GM12878 (cell line): ENCODE measurements around the gene COQ3. TPM values are rescaled to one million over a fixed set of nuclear protein-coding genes. Genes with fewer than 3 reads are reported as not detected.

Experiments used
- ATAC-seq: fragments of 200-7000 bp; cut with Tn5 transposase; 3 replicates; pipeline ENCODE4 v1.9.1; 2020; ENCODE audit warnings: mild to moderate bottlenecking, moderate library complexity
- BruUV-seq: library from RNA; stranded (reverse); fragments of 400-500 nt; replicated peaks from 2 replicates; lab custom pipeline; 2021; lab: Mats Ljungman, UMichigan
- CTCF ChIA-PET: fragments of 300-600 bp; sonication (Branson Sonifier 250); formaldehyde crosslinking; extraction: SDS; loops from one replicate; lab custom pipeline; 2021; ENCODE audit warnings: inconsistent platforms; lab: Yijun Ruan, JAX
- POLR2A ChIA-PET: fragments of 350-600 bp; formaldehyde crosslinking; extraction: SDS; loops from one replicate; lab custom pipeline; 2021; ENCODE audit warnings: inconsistent platforms; lab: Charles Lee
- RAD21 ChIA-PET: fragments of 300-600 bp; sonication (Branson Sonifier 250); formaldehyde crosslinking; loops from one replicate; lab custom pipeline; 2023; ENCODE audit warnings: antibody characterized with exemption; ENCODE audit not compliant: unreplicated experiment; lab: Charles Lee
- SMC1A ChIA-PET: fragments of 300-600 bp; sonication (Branson Sonifier 250); formaldehyde crosslinking; loops from one replicate; lab custom pipeline; 2023; ENCODE audit not compliant: unreplicated experiment, uncharacterized antibody; lab: Charles Lee
- DNase-seq: peaks from one replicate; pipeline ENCODE4 v3.0.0-alpha.2; 2011; ENCODE audit warnings: low read depth, low spot score
- FAIRE-seq: peaks from 3 replicates; lab custom pipeline; 2011; peaks lifted over from hg19 to GRCh38; lab: Jason Lieb, UNC
- H2AFZ ChIP-seq: 2 replicates; pipeline ENCODE4 v1.6.0; 2011; ENCODE audit warnings: low read depth, low read length, control low read depth; ENCODE audit not compliant: control insufficient read depth
- H3K27ac ChIP-seq: 2 replicates; pipeline ENCODE4 v1.5.1; 2011; ENCODE audit warnings: control low read depth; ENCODE audit not compliant: control insufficient read depth, insufficient read depth
- H3K27me3 ChIP-seq, 2 experiments: replicated peaks in 1 of 2; 2 replicates each; pipeline versions ENCODE4 v1.6.0 to v1.6.1; 2011; ENCODE audit warnings: low read length in 1 of 2; ENCODE audit not compliant: control insufficient read depth in 2 of 2, insufficient read depth in 2 of 2
- H3K36me3 ChIP-seq, 2 experiments: 2 replicates each; pipeline ENCODE4 v1.5.1; 2011; ENCODE audit warnings: low read length in 1 of 2; ENCODE audit not compliant: control insufficient read depth in 2 of 2, insufficient read depth in 2 of 2
- H3K4me1 ChIP-seq: 2 replicates; pipeline ENCODE4 v1.6.1; 2011; ENCODE audit warnings: mild to moderate bottlenecking, low read length, moderate library complexity, mixed read lengths; ENCODE audit not compliant: control insufficient read depth, insufficient read depth
- H3K4me2 ChIP-seq: 2 replicates; pipeline ENCODE4 v1.6.0; 2011; ENCODE audit warnings: control low read depth; ENCODE audit not compliant: control insufficient read depth, insufficient read depth
- H3K4me3 ChIP-seq: fragments of 200-600 bp; sonication (generic); 2 replicates; pipeline ENCODE4 v1.5.1; 2016
- H3K79me2 ChIP-seq: 2 replicates; pipeline ENCODE4 v1.6.0; 2011; ENCODE audit warnings: low read length; ENCODE audit not compliant: control insufficient read depth, insufficient read depth
- H3K9ac ChIP-seq: 2 replicates; pipeline ENCODE4 v1.8.0; 2011; ENCODE audit warnings: low read length, control low read depth, mixed read lengths; ENCODE audit not compliant: control insufficient read depth, insufficient read depth
- H3K9me3 ChIP-seq: replicated peaks from 3 replicates; pipeline ENCODE4 v1.5.1; 2011; ENCODE audit warnings: mild to moderate bottlenecking, low read length; ENCODE audit not compliant: control insufficient read depth, insufficient read depth
- H4K20me1 ChIP-seq: 2 replicates; pipeline ENCODE4 v1.6.0; 2011; ENCODE audit not compliant: control insufficient read depth, insufficient read depth
- ATF2 ChIP-seq: IDR thresholded peaks from 2 replicates; pipeline ENCODE4 v1.6.1; 2012; ENCODE audit warnings: low read length, inconsistent platforms
- ATF7 ChIP-seq: fragments of 450-650 bp; IDR thresholded peaks from 2 replicates; pipeline ENCODE4 v1.6.1; 2016; ENCODE audit warnings: low read depth, mild to moderate bottlenecking
- CREM ChIP-seq: IDR thresholded peaks from 2 replicates; pipeline ENCODE4 v1.6.1; 2014; ENCODE audit warnings: antibody characterized with exemption, low read depth
- E2F4 ChIP-seq: IDR thresholded peaks from 2 replicates; pipeline ENCODE4 v1.6.1; 2012; ENCODE audit warnings: low read depth, low read length, improper control_type of control experiment
- ELK1 ChIP-seq: IDR thresholded peaks from 2 replicates; pipeline ENCODE4 v1.6.1; 2012; ENCODE audit warnings: low read depth, low read length, improper control_type of control experiment
- IRF3 ChIP-seq: fragments of 450-650 bp; IDR thresholded peaks from 2 replicates; pipeline ENCODE4 v1.6.1; 2014; ENCODE audit warnings: mild to moderate bottlenecking
- NFYA ChIP-seq: IDR thresholded peaks from 2 replicates; pipeline ENCODE4 v1.6.1; 2011; ENCODE audit warnings: low read depth, mild to moderate bottlenecking, low read length, improper control_type of control experiment, borderline replicate concordance
- RUNX3 ChIP-seq: IDR thresholded peaks from 2 replicates; pipeline ENCODE4 v1.6.1; 2012; ENCODE audit warnings: low read length, inconsistent platforms
- SIX5 ChIP-seq: IDR thresholded peaks from 2 replicates; pipeline ENCODE4 v1.6.1; 2011; ENCODE audit warnings: mild to moderate bottlenecking, low read depth, low read length, moderate library complexity; ENCODE audit not compliant: severe bottlenecking
- SP1 ChIP-seq: IDR thresholded peaks from one replicate; pipeline ENCODE4 v1.6.1; 2011; ENCODE audit warnings: low read depth, low read length
- STAT1 ChIP-seq: fragments of 450-650 bp; conservative IDR thresholded peaks from 2 replicates; pipeline ENCODE4 v1.6.1; 2014; ENCODE audit warnings: antibody characterized with exemption, mild to moderate bottlenecking
- WRNIP1 ChIP-seq: IDR thresholded peaks from 2 replicates; pipeline ENCODE4 v1.6.1; 2011; ENCODE audit warnings: low read depth, low read length, improper control_type of control experiment, borderline replicate concordance
- YY1 ChIP-seq: IDR thresholded peaks from 2 replicates; pipeline ENCODE4 v1.6.1; 2011; ENCODE audit warnings: low read depth, mild to moderate bottlenecking, low read length
- ZNF24 ChIP-seq: fragments of 450-650 bp; IDR thresholded peaks from 2 replicates; pipeline ENCODE4 v1.6.1; 2017; ENCODE audit warnings: antibody characterized with exemption, mild to moderate bottlenecking
- WGBS: methylation state at CpG from one replicate; pipeline ENCODE4 v1.1.6; 2016; ENCODE audit warnings: low lambda C conversion rate; ENCODE audit not compliant: insufficient replicate concordance, insufficient coverage; ENCODE audit errors: missing lambda C conversion rate; 5-methylcytosine and 5-hydroxymethylcytosine counted together
- in situ Hi-C: fragments of 300-500 bp; cut with MboI; formaldehyde crosslinking; loops from 9 replicates; pipeline ENCODE4 v1.14.3; 2018; ENCODE audit warnings: mixed read lengths
- intact Hi-C: fragments of 100-400 bp; cut with micrococcal nuclease; formaldehyde crosslinking; loops from one replicate; pipeline ENCODE4 v1.14.2; 2022; ENCODE audit not compliant: unreplicated experiment
- polyA plus RNA-seq, 11 experiments: library from polyadenylated mRNA; depleted of rRNA in 4 of 11; unstranded in 6 of 11; stranded (reverse) in 5 of 11; fragments of >200 nt; fragmentation: Nextera tagmentation in 4 of 11; fragmentation: Illumina TruSeq in 1 of 11; extraction: Ambion mirVana in 4 of 11; extraction: Trizol in 1 of 11; gene quantifications; 1 replicate in 1 of 11; 2 replicates in 10 of 11; pipeline versions ENCODE4 v1.2.1 to v1.2.3, GENCODE V29; 2011 to 2016; ENCODE audit warnings: inconsistent platforms in 2 of 11, missing spikeins in 2 of 11, low read depth in 1 of 11
- total RNA-seq, 4 experiments: library from RNA; depleted of rRNA in 3 of 4; stranded (reverse); fragments of >200 nt in 3 of 4; fragmentation: Illumina TruSeq in 1 of 4; extraction: Trizol in 1 of 4; gene quantifications; 2 replicates each; pipeline versions ENCODE4 v1.2.1 to v1.2.3, GENCODE V29; 2013 to 2021

Gene COQ3
- total and polyA plus RNA-seq, 10 of the 15 experiments (the other 5 are each of a cell fraction or from before 2014, with no cell fraction given), result 9.3 to 50.6 (median 16.0) TPM

- CTCF ChIA-PET, result no interaction called here
Measured at GRCh38 chr6:99390896-99391295, 3.1 kb downstream of the COQ3 start.

More at GRCh38 chr6:99390896-99391295, 3.1 kb downstream of the COQ3 start:
- H3K9me3 ChIP-seq, result no peaks in the 10 kb centered on the region
- no peaks in the 10 kb centered on the region for H3K4me1 ChIP-seq
- DNase-seq, result no peak
- no peaks in the 10 kb centered on the region for H3K27me3 ChIP-seq
- no peak overlapping the region for H3K27ac ChIP-seq
- H3K4me2 ChIP-seq, result no peak overlapping the region
- TF ChIP-seq ATF7 (no peak), YY1 (no peak), RUNX3 (no peak), STAT1 (no peak), ELK1 (no peak), CREM (no peak), ATF2 (no peak), NFYA (no peak), ZNF24 (no peak), SP1 (no peak), WRNIP1 (no peak), E2F4 (no peak), SIX5 (no peak), IRF3 (no peak)
- TF ChIP-seq, all 136 proteins: peak for 0
- in situ Hi-C loops (no loop called here), intact Hi-C loops (no loop called here)
- no peak overlapping the region for H2AFZ ChIP-seq
- FAIRE-seq (no peak), ATAC-seq (no peak)
- ChIA-PET POLR2A (no interaction called here), RAD21 (no interaction called here), SMC1A (interaction anchor here (1.1 kb wide), 1 partner anchor 54 kb away, joined by 4 read pairs; no protein-coding TSS in a partner anchor)
- whole genome bisulfite sequencing, result 91% methylated on average over 3 of the region's 3 CpGs
- BruUV-seq, result no TSS peak
- H3K79me2 ChIP-seq, result no peaks in the 10 kb centered on the region
- H3K36me3 ChIP-seq, result no peaks in the 10 kb centered on the region
- H4K20me1 ChIP-seq, result no peaks in the 10 kb centered on the region
- H3K9ac ChIP-seq, result no peak overlapping the region
- H3K4me3 ChIP-seq, result no peak overlapping the region
